ENCODE measurements around the gene TRABD2B. TPM values are rescaled to one million over a fixed set of nuclear protein-coding genes. Genes with fewer than 3 reads are reported as not detected.

The TRABD2B gene
- total and polyA plus RNA-seq, 2 of the 4 experiments (the other 2 are of a cell fraction), result not detected

DNA sequence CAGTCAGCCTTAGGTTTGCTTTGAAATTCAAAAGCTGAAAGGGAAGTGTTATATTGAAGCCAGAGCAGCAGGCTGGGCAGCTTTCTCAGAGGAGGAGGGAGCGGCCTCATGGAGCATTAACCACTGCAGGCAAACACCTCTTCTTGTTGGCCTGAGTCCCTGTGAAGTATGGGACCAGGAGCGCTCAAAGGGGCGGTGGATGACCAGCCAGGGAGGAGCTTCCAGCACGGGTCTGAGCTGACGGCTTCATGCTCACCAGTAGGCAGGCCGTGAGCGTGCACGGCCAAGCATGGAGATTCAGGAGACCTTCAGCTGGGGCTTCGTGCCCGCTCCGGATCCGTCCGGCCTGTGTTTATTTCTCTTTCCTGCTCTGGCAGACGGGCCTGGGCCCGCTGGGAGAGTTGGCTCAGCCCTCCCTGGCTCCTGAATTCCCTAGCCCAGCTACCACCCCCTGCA is 245.2 kb downstream of the TRABD2B start:
- Histone ChIP-seq H4K91ac (ENCODE audit: insufficient read depth, low read depth, low read length) (no peak overlapping the region), H3K9me1 (ENCODE audit: insufficient read depth, low read length) (no peaks in the 10 kb centered on the region), H3K56ac (ENCODE audit: extremely low read depth, insufficient read depth, low read length) (no peak overlapping the region), H4K8ac (ENCODE audit: low read depth in 2 of 2, low read length in 2 of 2) (no peak overlapping the region), H3K4me2 (ENCODE audit: low read depth, low read length) (no peak overlapping the region), H2BK5ac (ENCODE audit: low read depth, low read length, poor library complexity, severe bottlenecking) (no peak overlapping the region), H4K20me1 (ENCODE audit: insufficient read depth, low read length) (no peaks in the 10 kb centered on the region), H2BK15ac (ENCODE audit: low read depth, low read length) (no peak overlapping the region), H3K27ac (ENCODE audit: insufficient read depth, low read length) (no peak overlapping the region), H2AFZ (replicated peaks; ENCODE audit: low read length, poor library complexity) (peak overlapping the region; percentile 44), H4K5ac (ENCODE audit: low read depth, low read length) (no peak overlapping the region), H3K4ac (ENCODE audit: low read depth, low read length) (no peak overlapping the region), H3K23ac (ENCODE audit: low read depth, low read length) (no peak overlapping the region), H2AK5ac (ENCODE audit: low read depth, low read length) (no peak overlapping the region), H3K36me3 (ENCODE audit: control insufficient read depth, insufficient read depth, low read length) (no peaks in the 10 kb centered on the region), H3K9me3 (ENCODE audit: control insufficient read depth, insufficient read depth, low read length) (no peaks in the 10 kb centered on the region), H3K9ac (ENCODE audit: low read depth, low read length) (no peak overlapping the region), H3K4me3 (ENCODE audit: insufficient read depth, low read depth, low read length) (no peak overlapping the region), H3K4me1 (ENCODE audit: control insufficient read depth, insufficient read depth, low read length) (no peaks in the 10 kb centered on the region), H2BK20ac (ENCODE audit: low read depth, low read length) (no peak overlapping the region), H2AK9ac (replicated peaks; ENCODE audit: low read depth, low read length, poor library complexity) (no peak overlapping the region), H3K14ac (replicated peaks; ENCODE audit: low read depth, low read length) (no peak overlapping the region), H3K27me3 (ENCODE audit: control insufficient read depth, insufficient read depth, low read length) (no peaks in the 10 kb centered on the region; the same call in 1 of the 2 replicates), H2BK120ac (ENCODE audit: low read depth, low read length) (no peak overlapping the region), H3K18ac (ENCODE audit: low read depth, low read length) (no peak overlapping the region), H3K79me1 (ENCODE audit: low read depth in 1 of 2, low read length in 2 of 2) (no peaks in the 10 kb centered on the region)
- ChIA-PET CTCF (no interaction called here), POLR2A (ENCODE audit: unreplicated experiment) (no interaction called here)
- TF ChIP-seq RAD21 (IDR thresholded peaks at IDR 0.05; ENCODE audit: low read length), result no peak
- TF ChIP-seq POLR2A (IDR thresholded peaks at IDR 0.05; ENCODE audit: low read depth, low read length), result no peak
- no peak for TF ChIP-seq SMC3 (IDR thresholded peaks at IDR 0.05; ENCODE audit: low read depth, low read length)
- no peak for TF ChIP-seq MXI1 (IDR thresholded peaks at IDR 0.05; ENCODE audit: borderline replicate concordance, low read depth, low read length)
- no peak for TF ChIP-seq MAZ (IDR thresholded peaks at IDR 0.05; ENCODE audit: borderline replicate concordance, low read depth, low read length)
- TF ChIP-seq, protein P1, sequence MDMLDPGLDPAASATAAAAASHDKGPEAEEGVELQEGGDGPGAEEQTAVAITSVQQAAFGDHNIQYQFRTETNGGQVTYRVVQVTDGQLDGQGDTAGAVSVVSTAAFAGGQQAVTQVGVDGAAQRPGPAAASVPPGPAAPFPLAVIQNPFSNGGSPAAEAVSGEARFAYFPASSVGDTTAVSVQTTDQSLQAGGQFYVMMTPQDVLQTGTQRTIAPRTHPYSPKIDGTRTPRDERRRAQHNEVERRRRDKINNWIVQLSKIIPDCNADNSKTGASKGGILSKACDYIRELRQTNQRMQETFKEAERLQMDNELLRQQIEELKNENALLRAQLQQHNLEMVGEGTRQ (IDR thresholded peaks at IDR 0.05; ENCODE audit: low read depth, low read length), result no peak
- no peak for TF ChIP-seq RCOR1 (IDR thresholded peaks at IDR 0.05; ENCODE audit: insufficient replicate concordance, low read length)
- TF ChIP-seq CHD1 (IDR thresholded peaks at IDR 0.05; ENCODE audit: low read depth, low read length), result no peak
- TF ChIP-seq, protein P2, sequence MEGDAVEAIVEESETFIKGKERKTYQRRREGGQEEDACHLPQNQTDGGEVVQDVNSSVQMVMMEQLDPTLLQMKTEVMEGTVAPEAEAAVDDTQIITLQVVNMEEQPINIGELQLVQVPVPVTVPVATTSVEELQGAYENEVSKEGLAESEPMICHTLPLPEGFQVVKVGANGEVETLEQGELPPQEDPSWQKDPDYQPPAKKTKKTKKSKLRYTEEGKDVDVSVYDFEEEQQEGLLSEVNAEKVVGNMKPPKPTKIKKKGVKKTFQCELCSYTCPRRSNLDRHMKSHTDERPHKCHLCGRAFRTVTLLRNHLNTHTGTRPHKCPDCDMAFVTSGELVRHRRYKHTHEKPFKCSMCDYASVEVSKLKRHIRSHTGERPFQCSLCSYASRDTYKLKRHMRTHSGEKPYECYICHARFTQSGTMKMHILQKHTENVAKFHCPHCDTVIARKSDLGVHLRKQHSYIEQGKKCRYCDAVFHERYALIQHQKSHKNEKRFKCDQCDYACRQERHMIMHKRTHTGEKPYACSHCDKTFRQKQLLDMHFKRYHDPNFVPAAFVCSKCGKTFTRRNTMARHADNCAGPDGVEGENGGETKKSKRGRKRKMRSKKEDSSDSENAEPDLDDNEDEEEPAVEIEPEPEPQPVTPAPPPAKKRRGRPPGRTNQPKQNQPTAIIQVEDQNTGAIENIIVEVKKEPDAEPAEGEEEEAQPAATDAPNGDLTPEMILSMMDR (conservative IDR thresholded peaks at IDR 0.05; ENCODE audit: low read depth, low read length), result no peak
- peak; percentile 4 for DNase-seq
- BruUV-seq (replicated peaks), result no TSS peak
- dilution Hi-C loops (cut with HindIII; ENCODE audit: low sequenced_read_pairs, unreplicated experiment), result no loop called here
- peak; percentile 74 for ATAC-seq (ENCODE audit: low read depth)
- WGBS, 2 experiments (ENCODE audit: extremely low coverage in 2 of 2, insufficient read length in 1 of 2), result 1% methylated on average over 13 of the region's 15 CpGs; no CpG with 5 or more reads in 1 of the 2 experiments
- in situ Hi-C loops (cut with MboI; ENCODE audit: low sequenced_read_pairs), result no loop called here
- intact Hi-C loops (cut with micrococcal nuclease), result no loop called here
